ENCODE results near the gene STBD1. TPM values are rescaled to one million over a fixed set of nuclear protein-coding genes. Genes with fewer than 3 reads are reported as not detected.

STBD1 gene
- 1 to 10 TPM in 1 of 2 experiments, under 1 TPM in 1; 0.77 to 1.2 TPM for total RNA-seq

DNA sequence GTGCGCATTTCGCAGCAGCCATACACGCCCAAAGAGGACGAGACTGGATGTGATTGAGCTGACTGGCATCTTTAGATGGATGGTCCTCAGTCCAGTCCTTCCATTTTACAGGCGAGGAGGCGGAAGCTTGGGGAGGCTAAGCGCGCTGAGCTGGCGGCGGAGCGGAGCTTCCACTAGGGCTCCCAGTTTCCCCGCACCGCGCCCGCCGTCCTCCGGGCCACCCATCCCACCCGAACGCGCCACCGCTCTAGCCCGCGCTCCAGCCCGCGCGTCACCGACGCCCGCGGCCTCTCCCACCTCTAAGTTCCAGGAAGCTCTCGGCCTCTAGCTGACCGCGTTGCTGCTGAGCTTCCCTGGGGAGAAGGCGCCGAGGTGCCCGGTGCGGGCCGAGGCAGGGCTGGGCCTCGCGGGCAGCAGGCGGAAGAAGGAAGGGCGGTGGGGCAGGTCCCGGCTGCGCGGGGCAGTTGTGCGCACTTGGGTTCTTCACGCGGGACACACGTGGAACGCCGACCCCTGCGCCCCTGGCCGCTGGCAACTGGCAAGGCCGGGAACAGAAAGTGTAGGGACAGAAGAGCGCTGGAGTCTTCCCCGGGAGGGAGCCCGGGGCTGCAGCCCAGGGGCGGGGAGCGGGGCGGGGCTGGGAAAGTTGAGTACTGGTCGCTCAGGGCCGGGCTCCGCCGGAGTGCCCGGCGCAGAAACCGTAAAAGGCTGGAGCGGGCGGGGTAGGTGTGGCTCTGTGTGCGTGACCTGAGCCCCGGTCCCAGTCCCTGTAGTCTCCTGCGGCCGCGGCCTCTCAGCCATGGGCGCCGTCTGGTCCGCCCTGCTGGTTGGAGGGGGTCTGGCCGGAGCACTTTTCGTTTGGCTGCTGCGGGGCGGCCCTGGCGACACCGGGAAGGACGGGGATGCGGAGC lies at the start of gene STBD1:
TSS of gene STBD1 (plus strand) at position 763 of the 911 bp plus-strand sequence. CDS start at position 800, 37 bp downstream.
- POLR2A ChIA-PET = no interaction called here
- Mint-ChIP-seq H3K27me3 (peaks cover 40% of the 10 kb centered on the region), H3K4me1 (peaks cover 42% of the 10 kb centered on the region), H3K9me3 (peaks cover 2% of the 10 kb centered on the region), H3K4me3 (peak within 1 kb of the TSS; percentile 75), H3K27ac (peak within 1 kb of the TSS; percentile 61), H3K36me3 (ENCODE audit: low read depth) (peaks cover 4% of the 10 kb centered on the region)
- DNase-seq = peak; percentile 13
- CTCF ChIA-PET = interaction anchor here (0.9 to 4.0 kb wide), 12 partner anchors 10 to 89 kb away, joined by 3 to 11 read pairs (median 4); no protein-coding TSS in a partner anchor

DNA sequence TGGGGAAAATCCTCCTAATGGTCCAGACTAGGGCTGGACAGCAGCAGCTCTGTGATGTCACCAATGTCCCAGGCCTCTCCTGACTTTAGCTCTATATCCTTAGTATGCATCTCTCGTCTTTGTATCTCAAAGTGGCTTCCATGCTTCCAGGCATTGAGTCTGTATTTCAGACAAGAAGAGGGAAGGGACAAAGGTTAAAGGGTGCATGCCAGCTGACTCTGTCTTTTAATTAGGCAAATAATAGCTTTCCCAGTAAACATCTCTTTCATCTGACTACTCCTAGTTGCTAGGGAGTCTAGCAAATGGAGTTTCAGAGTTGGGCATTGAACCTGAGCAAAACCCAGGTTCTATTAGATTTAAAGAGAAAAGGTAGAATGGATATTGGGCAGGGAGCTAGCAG lies 49.6 kb upstream of the STBD1 start:
- CTCF ChIA-PET = no interaction called here
- H3K4me1 Mint-ChIP-seq = no peaks in the 10 kb centered on the region
- POLR2A ChIA-PET = no interaction called here
- no peaks in the 10 kb centered on the region for H3K36me3 Mint-ChIP-seq (ENCODE audit: low read depth)
- no peak overlapping the region for H3K4me3 Mint-ChIP-seq
- H3K27me3 Mint-ChIP-seq = peaks cover 41% of the 10 kb centered on the region
- H3K9me3 Mint-ChIP-seq = no peaks in the 10 kb centered on the region
- DNase-seq = no peak
- H3K27ac Mint-ChIP-seq = no peak overlapping the region

DNA sequence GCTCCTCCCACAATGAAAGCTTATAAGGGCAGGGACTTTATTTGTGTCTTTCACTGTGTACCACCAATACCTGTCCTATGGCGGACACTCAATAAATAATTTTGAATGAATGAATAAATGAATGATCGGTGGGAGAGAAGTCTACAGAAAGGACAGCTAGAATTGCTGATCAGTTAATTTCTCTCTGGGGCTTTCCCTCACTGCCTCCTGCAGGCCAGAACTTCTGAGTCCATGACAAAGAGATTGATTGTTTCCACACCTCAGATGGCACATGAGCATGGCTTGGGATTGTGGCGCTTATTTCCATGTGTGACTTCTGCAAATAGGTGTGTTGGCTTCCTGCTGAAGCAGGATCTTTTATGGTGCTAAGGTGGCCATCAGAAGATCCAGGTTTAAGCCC lies 48.7 kb upstream of the STBD1 start:
- no peak for DNase-seq
- H3K36me3 Mint-ChIP-seq (ENCODE audit: low read depth) = no peaks in the 10 kb centered on the region
- CTCF ChIA-PET = no interaction called here
- no peak overlapping the region for H3K27ac Mint-ChIP-seq
- POLR2A ChIA-PET = no interaction called here
- H3K9me3 Mint-ChIP-seq = no peaks in the 10 kb centered on the region
- H3K4me3 Mint-ChIP-seq = no peak overlapping the region
- no peaks in the 10 kb centered on the region for H3K4me1 Mint-ChIP-seq
- H3K27me3 Mint-ChIP-seq = peaks cover 36% of the 10 kb centered on the region

DNA sequence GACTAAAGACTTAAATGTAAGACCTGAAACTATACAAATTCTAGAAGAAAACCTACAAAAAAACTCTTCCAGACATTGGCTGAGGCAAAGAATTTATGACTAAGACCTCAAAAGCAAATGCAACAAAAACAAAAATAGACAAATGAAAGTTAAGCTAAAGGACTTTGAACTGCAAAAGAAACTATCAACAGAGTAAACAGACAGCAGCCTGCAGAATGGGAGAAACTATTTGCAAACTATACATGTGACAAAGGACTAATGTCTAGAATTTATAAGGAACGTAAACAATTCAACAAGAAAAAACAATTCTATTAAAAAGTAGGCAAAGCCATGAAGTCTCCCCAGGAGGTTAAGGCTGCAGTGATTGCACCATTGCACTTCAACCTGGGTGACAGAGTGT lies 46.0 kb upstream of the STBD1 start:
- POLR2A ChIA-PET = no interaction called here
- no peak overlapping the region for H3K4me3 Mint-ChIP-seq
- DNase-seq = no peak
- no peaks in the 10 kb centered on the region for H3K4me1 Mint-ChIP-seq
- H3K27me3 Mint-ChIP-seq = peaks cover 18% of the 10 kb centered on the region
- no peaks in the 10 kb centered on the region for H3K36me3 Mint-ChIP-seq (ENCODE audit: low read depth)
- no peaks in the 10 kb centered on the region for H3K9me3 Mint-ChIP-seq
- CTCF ChIA-PET = no interaction called here
- H3K27ac Mint-ChIP-seq = no peak overlapping the region

DNA sequence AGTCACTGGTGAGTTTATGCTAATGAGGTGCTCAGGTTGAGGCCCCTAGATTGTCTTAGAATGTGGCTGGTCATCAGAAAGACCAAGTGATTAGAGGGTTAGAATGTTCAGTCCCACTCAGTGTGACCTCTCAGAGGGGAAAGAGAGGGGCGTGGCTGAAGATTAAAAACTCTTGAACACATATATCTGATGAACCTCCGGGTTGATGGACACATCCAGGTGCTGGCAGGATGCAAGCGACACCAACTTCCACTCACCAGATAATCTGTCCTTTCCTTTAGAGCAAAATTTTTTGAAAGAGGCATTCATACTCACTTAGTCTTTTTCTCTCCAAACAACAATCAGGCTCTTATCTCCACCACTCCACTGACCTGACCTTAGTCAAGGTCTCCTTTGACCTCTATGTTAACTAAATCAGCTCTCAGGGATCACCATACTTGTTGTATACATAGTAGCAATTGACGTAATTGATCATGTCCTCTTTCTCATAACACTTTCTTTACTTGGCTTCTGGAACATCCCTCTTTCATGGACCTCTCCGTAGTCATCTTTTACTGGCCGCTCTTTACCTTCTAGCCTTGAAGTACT lies 40.8 kb upstream of the STBD1 start:
- Mint-ChIP-seq H3K4me1 (no peaks in the 10 kb centered on the region), H3K4me3 (no peak overlapping the region), H3K36me3 (ENCODE audit: low read depth) (no peaks in the 10 kb centered on the region), H3K27me3 (peaks cover 15% of the 10 kb centered on the region), H3K27ac (no peak overlapping the region), H3K9me3 (no peaks in the 10 kb centered on the region)
- POLR2A ChIA-PET = no interaction called here
- DNase-seq = no peak
- CTCF ChIA-PET = no interaction called here

DNA sequence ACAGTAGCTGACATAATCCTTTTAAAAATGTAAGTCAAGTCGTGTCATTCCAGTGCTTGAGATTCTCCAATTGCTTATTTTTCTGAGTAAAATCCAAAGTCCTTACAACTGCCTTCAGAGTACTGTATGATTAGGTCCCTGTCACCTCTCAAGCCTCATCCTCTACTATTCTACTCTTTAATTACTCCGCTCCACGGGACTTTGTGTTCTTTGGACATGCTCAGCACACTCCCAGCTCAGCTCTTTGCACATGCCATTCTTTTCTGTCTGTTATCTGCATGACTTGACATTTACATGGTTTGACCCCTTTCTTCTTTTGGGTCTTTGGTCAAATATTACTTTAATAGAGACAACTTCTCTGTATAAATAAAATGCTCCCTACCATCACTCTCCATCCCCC lies 39.9 kb upstream of the STBD1 start:
- Mint-ChIP-seq H3K4me1 (no peaks in the 10 kb centered on the region), H3K36me3 (ENCODE audit: low read depth) (no peaks in the 10 kb centered on the region), H3K27me3 (peaks cover 17% of the 10 kb centered on the region), H3K4me3 (no peak overlapping the region), H3K9me3 (no peaks in the 10 kb centered on the region), H3K27ac (no peak overlapping the region)
- ChIA-PET POLR2A (no interaction called here), CTCF (interaction anchor here (0.5 kb wide), 1 partner anchor 18 kb away, joined by 4 read pairs; no protein-coding TSS in a partner anchor)
- DNase-seq = no peak

DNA sequence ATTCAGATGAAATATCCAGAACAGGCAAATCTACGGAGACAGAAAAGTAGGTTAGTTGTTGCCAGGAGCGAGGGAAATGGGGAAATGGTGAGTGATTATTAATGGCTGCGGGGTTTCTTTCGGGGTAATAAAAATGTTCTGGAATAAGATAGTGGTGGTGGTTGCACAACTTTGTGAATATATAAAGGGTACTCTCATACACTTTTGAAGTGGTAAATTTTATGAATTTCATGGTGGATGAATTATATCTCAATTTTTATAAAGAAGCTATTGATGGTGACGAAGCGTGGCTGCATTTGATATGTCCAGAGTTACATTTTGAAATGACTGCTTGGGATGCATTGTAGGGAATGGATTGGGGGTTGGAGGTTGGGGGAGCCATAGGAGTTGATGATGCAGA lies 38.7 kb upstream of the STBD1 start:
- Mint-ChIP-seq H3K9me3 (no peaks in the 10 kb centered on the region), H3K4me3 (no peak overlapping the region), H3K36me3 (ENCODE audit: low read depth) (no peaks in the 10 kb centered on the region), H3K27ac (no peak overlapping the region), H3K4me1 (no peaks in the 10 kb centered on the region), H3K27me3 (peaks cover 19% of the 10 kb centered on the region)
- ChIA-PET CTCF (interaction anchor here (1.9 kb wide), 1 partner anchor 10 kb away, joined by 7 read pairs; no protein-coding TSS in a partner anchor), POLR2A (no interaction called here)
- DNase-seq = no peak

DNA sequence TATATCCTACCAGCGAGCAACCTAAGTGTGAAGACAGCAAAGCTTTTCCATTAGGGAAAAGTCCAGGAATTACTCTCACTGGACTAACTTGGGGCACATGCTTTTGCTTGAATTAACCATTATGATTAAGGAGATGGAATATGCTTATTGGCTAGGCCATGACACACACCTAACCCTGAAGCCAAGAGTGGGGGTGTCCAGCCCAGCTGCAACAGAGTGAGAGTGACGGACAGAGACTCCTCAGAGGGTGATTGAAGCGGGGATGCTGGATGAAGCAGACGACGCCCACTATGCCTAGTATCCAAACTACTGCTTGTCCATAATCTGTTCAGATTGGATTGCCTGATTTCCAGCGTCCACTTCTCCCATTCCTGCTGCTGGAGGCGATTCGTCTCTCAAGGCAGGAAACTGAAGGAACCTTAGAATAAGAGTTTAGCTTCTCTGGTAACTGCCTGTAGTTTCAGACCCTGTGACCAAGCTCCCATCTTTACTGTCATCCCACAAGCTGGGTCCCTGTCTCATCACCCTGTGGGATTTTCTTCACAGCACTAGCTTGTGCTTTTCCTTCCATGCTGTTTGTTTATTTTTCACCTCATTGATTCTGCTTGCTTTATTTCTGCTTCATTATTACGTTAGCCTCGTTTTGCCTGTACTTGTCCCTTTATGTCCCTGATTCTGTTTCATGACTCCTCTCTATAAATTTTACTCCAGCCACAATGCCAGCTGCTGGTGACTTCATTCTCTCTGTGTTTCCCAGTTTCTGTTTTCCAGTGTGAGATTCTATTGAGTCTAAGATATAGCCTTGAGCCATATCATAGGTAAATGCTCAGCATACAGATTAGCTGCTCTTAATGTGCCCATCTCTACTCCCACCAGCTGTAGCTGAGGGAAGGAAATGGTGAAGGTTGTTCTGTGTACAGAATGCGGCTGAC lies 36.0 kb upstream of the STBD1 start:
- Mint-ChIP-seq H3K27ac (no peak overlapping the region), H3K4me3 (no peak overlapping the region), H3K27me3 (peaks cover 35% of the 10 kb centered on the region), H3K36me3 (ENCODE audit: low read depth) (no peaks in the 10 kb centered on the region), H3K4me1 (no peaks in the 10 kb centered on the region), H3K9me3 (no peaks in the 10 kb centered on the region)
- ChIA-PET CTCF (interaction anchor here (0.8 to 1.1 kb wide), 3 partner anchors 17 to 107 kb away, joined by 3 read pairs; no protein-coding TSS in a partner anchor), POLR2A (no interaction called here)
- DNase-seq = no peak

DNA sequence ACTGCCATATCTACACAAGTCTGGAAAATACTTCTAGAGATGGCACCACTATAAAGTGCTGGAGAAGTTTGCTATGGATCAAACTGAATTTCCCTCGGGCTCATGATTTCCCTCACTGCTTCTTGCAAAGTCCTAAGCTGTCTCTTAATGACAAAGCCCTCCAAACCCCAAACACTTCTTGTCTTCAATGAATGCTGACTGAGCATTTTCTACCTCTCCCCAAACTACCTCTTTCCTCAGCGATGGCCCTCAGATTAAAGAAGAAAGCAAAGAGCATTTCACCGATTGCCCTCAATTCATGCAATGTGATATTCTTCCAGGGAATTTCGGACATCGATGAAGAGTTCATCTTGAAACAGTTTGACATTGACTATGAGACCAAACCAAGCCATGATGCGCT lies 35.3 kb upstream of the STBD1 start:
- POLR2A ChIA-PET = no interaction called here
- no peaks in the 10 kb centered on the region for H3K4me1 Mint-ChIP-seq
- no peak for DNase-seq
- no peak overlapping the region for H3K4me3 Mint-ChIP-seq
- CTCF ChIA-PET = interaction anchor here (1.1 kb wide), 1 partner anchor 106 kb away, joined by 3 read pairs; no protein-coding TSS in a partner anchor
- H3K9me3 Mint-ChIP-seq = no peaks in the 10 kb centered on the region
- H3K36me3 Mint-ChIP-seq (ENCODE audit: low read depth) = no peaks in the 10 kb centered on the region
- H3K27ac Mint-ChIP-seq = no peak overlapping the region
- H3K27me3 Mint-ChIP-seq = peaks cover 41% of the 10 kb centered on the region

DNA sequence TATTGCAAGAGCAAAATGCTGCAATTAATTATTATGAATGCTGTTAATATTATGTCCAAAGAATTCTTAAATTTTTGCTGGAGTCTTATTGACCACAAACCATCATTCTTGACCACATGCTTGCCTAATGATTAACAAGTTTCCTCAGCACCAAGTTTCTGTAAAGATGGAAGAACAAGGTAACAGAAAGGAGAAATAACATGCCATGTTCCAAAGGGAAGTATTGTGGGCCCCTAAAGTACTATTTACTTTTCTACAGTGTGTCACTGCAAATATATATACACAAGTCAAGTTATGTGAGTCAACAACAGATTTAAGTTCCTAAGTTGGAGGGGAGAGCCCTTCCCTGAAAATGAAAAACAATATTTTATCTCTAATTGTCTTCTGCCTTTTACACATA lies 34.5 kb upstream of the STBD1 start:
- Mint-ChIP-seq H3K27ac (no peak overlapping the region), H3K36me3 (ENCODE audit: low read depth) (no peaks in the 10 kb centered on the region), H3K4me1 (no peaks in the 10 kb centered on the region), H3K4me3 (no peak overlapping the region), H3K27me3 (peaks cover 41% of the 10 kb centered on the region), H3K9me3 (no peaks in the 10 kb centered on the region)
- CTCF ChIA-PET = no interaction called here
- POLR2A ChIA-PET = no interaction called here
- DNase-seq = no peak

DNA sequence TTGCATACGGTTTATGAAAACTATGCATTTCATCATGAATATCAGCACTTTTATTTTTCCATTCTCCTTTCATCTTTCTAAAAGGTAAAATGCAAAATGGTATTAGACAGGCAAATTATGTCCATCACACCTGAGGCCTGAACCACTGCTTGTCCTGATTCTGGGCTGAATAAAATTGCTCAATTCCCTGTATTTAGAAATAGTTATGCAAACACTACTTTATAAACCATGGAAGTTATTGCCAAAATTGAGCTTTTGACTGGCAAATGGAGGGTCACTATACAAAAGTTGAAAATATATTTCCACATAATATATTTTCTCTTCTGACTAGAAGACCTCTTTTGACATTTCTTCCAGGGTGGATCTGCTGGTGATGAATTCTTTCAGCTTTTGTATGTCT lies 34.0 kb upstream of the STBD1 start:
- POLR2A ChIA-PET = no interaction called here
- Mint-ChIP-seq H3K9me3 (no peaks in the 10 kb centered on the region), H3K36me3 (ENCODE audit: low read depth) (no peaks in the 10 kb centered on the region), H3K27me3 (peaks cover 41% of the 10 kb centered on the region), H3K4me3 (no peak overlapping the region), H3K4me1 (no peaks in the 10 kb centered on the region), H3K27ac (no peak overlapping the region)
- DNase-seq = no peak
- CTCF ChIA-PET = no interaction called here

DNA sequence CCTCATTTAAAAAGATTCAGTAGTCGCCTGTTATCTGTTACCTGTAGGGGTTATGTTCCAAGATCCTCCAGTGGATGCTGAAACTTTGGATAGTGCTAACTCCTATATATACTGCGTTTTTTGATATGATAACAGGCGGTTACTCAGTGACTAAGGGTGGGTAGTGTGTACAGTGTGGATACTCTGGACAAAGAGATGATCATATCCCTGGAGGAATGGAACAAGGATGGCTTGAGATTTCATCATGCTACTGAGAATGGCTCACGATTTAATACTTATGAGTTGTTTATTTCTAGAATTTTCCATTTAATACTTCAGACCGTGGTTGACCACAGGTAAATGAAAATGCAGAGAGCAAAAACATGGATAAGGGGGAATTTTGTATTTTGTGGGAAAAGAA lies 33.5 kb upstream of the STBD1 start:
- no peaks in the 10 kb centered on the region for H3K4me1 Mint-ChIP-seq
- H3K36me3 Mint-ChIP-seq (ENCODE audit: low read depth) = no peaks in the 10 kb centered on the region
- no peaks in the 10 kb centered on the region for H3K9me3 Mint-ChIP-seq
- ChIA-PET CTCF (no interaction called here), POLR2A (no interaction called here)
- H3K27ac Mint-ChIP-seq = no peak overlapping the region
- H3K4me3 Mint-ChIP-seq = no peak overlapping the region
- H3K27me3 Mint-ChIP-seq = peaks cover 43% of the 10 kb centered on the region
- DNase-seq = no peak

All from activated CD4-positive, alpha-beta T cell treated with anti-CD3 and anti-CD28 coated beads, Interleukin-2, amount 10 ng/mL, durations not matched to agents 7 days and 5 days (primary cell).